Measurements from ENCODE around the gene ARHGAP4.

ARHGAP4 gene

GRCh38 chrX:153897899-153898298, 28.2 kb downstream of the ARHGAP4 start:
- TF ChIP-seq CTCF (IDR thresholded peaks at IDR 0.05; ENCODE audit: low read depth, low read length, missing control alignments): no peak
- no peak for DNase-seq (ENCODE audit: low read depth)
- H3K4me3 ChIP-seq (ENCODE audit: low read depth, low read length): no peak overlapping the region

GRCh38 chrX:153889123-153889522, 36.9 kb downstream of the ARHGAP4 start:
- TF ChIP-seq CTCF (IDR thresholded peaks at IDR 0.05; ENCODE audit: low read depth, low read length, missing control alignments): no peak
- no peak overlapping the region for H3K4me3 ChIP-seq (ENCODE audit: low read depth, low read length)
- DNase-seq (ENCODE audit: low read depth): no peak

- no peak overlapping the region for H3K4me3 ChIP-seq (ENCODE audit: low read depth, low read length)
- DNase-seq (ENCODE audit: low read depth): no peak
- TF ChIP-seq CTCF (IDR thresholded peaks at IDR 0.05; ENCODE audit: low read depth, low read length, missing control alignments): no peak
Measured at GRCh38 chrX:153888344-153888743, 37.7 kb downstream of the ARHGAP4 start.

GRCh38 chrX:153887385-153887784, 38.7 kb downstream of the ARHGAP4 start:
- TF ChIP-seq CTCF (IDR thresholded peaks at IDR 0.05; ENCODE audit: low read depth, low read length, missing control alignments): no peak
- DNase-seq (ENCODE audit: low read depth): no peak
- H3K4me3 ChIP-seq (ENCODE audit: low read depth, low read length): no peak overlapping the region

- TF ChIP-seq CTCF (IDR thresholded peaks at IDR 0.05; ENCODE audit: low read depth, low read length, missing control alignments): no peak
- H3K4me3 ChIP-seq (ENCODE audit: low read depth, low read length): no peak overlapping the region
- no peak for DNase-seq (ENCODE audit: low read depth)
Measured at GRCh38 chrX:153886915-153887314, 39.1 kb downstream of the ARHGAP4 start.

GRCh38 chrX:153885968-153886903, 39.8 kb downstream of the ARHGAP4 start, which contains the start of gene L1CAM:
TSS of gene L1CAM (minus strand) at chrX:153886173. CDS start at chrX:153875836, 10,337 bp downstream.
- DNase-seq (ENCODE audit: low read depth): no peak
- TF ChIP-seq CTCF (IDR thresholded peaks at IDR 0.05; ENCODE audit: low read depth, low read length, missing control alignments): no peak
- no peak within 1 kb of the TSS for H3K4me3 ChIP-seq (ENCODE audit: low read depth, low read length)

Data from GM12864 (cell line).